ENCODE measurements around the gene POLR2J. TPM values are rescaled to one million over a fixed set of nuclear protein-coding genes. Genes with fewer than 3 reads are reported as not detected.

POLR2J gene
- total and polyA plus RNA-seq, 2 experiments from 2014 or later = 16.3 to 77.4 TPM

DNA sequence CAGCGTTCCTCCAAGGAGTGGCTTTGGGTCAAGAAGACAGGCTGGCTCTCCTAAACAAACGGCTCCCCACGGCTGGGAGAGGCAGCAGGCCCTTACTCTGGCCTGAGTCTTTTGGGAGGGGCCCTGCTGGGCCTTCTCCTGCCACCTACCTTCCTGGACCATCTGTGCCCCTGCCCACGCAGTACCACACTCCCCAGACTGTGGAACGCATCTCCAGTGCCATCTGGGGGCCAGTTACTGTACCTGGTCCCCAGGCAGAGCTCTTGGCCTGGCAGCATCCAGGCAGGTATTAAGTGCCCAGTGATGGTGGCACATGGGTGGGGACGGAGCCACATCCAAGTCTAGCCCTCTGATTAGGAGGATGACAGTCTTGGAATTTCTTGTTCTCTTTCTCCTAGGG lies 28.5 kb downstream of the POLR2J start:
- H3K27ac ChIP-seq = no peak overlapping the region
- H3K9me3 ChIP-seq (ENCODE audit: low read depth) = no peaks in the 10 kb centered on the region
- no peak overlapping the region for H3K4me2 ChIP-seq
- H3K9me2 ChIP-seq (replicated peaks; ENCODE audit: insufficient read depth) = no peaks in the 10 kb centered on the region
- no peak overlapping the region for H2AFZ ChIP-seq
- H4K20me1 ChIP-seq (ENCODE audit: insufficient read depth, poor library complexity, severe bottlenecking) = no peaks in the 10 kb centered on the region
- H3K79me2 ChIP-seq = no peaks in the 10 kb centered on the region
- no peaks in the 10 kb centered on the region for H3K36me3 ChIP-seq (replicated peaks; ENCODE audit: insufficient read depth, low read depth)
- H3K27me3 ChIP-seq = no peaks in the 10 kb centered on the region
- no peak overlapping the region for H3K4me3 ChIP-seq
- H3K4me1 ChIP-seq (ENCODE audit: insufficient read depth) = no peaks in the 10 kb centered on the region
- DNase-seq (ENCODE audit: low spot score) = no peak
- 85% methylated on average over 6 of the region's 6 CpGs for WGBS (ENCODE audit: low lambda C conversion rate, missing lambda C conversion rate)
- TF ChIP-seq EZH2phosphoT487 (IDR thresholded peaks at IDR 0.05; ENCODE audit: low read depth, severe bottlenecking, unreplicated experiment) (no peak), EZH2 (IDR thresholded peaks at IDR 0.05; ENCODE audit: borderline replicate concordance) (no peak)
- TF ChIP-seq, protein P1, sequence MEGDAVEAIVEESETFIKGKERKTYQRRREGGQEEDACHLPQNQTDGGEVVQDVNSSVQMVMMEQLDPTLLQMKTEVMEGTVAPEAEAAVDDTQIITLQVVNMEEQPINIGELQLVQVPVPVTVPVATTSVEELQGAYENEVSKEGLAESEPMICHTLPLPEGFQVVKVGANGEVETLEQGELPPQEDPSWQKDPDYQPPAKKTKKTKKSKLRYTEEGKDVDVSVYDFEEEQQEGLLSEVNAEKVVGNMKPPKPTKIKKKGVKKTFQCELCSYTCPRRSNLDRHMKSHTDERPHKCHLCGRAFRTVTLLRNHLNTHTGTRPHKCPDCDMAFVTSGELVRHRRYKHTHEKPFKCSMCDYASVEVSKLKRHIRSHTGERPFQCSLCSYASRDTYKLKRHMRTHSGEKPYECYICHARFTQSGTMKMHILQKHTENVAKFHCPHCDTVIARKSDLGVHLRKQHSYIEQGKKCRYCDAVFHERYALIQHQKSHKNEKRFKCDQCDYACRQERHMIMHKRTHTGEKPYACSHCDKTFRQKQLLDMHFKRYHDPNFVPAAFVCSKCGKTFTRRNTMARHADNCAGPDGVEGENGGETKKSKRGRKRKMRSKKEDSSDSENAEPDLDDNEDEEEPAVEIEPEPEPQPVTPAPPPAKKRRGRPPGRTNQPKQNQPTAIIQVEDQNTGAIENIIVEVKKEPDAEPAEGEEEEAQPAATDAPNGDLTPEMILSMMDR (IDR thresholded peaks at IDR 0.05; ENCODE audit: poor library complexity) = no peak

DNA sequence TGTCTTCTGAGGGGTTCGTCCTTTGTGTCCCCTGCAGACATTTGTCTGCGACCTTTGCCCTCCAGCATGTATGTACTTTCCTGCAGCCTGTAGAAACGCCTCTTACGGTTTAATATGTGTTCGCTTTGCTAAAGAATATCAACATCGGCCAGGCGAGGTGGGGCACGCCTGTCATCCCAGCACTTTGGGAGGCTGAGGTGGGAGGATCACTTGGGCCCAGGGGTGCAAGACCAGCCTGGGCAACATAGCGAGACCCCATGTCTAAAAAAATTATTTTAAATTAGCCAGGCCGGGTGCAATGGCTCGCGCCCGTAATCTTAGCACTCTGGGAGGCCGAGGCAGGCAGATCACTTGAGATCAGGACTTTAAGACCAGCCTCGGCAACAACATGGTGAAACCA lies 29.6 kb downstream of the POLR2J start:
- Histone ChIP-seq H3K27me3 (no peaks in the 10 kb centered on the region), H3K4me3 (no peak overlapping the region), H3K79me2 (no peaks in the 10 kb centered on the region), H3K36me3 (replicated peaks; ENCODE audit: insufficient read depth, low read depth) (no peaks in the 10 kb centered on the region), H4K20me1 (ENCODE audit: insufficient read depth, poor library complexity, severe bottlenecking) (no peaks in the 10 kb centered on the region), H3K4me2 (no peak overlapping the region), H3K9me3 (ENCODE audit: low read depth) (no peaks in the 10 kb centered on the region), H3K9me2 (replicated peaks; ENCODE audit: insufficient read depth) (no peaks in the 10 kb centered on the region), H2AFZ (no peak overlapping the region), H3K4me1 (ENCODE audit: insufficient read depth) (no peaks in the 10 kb centered on the region), H3K27ac (no peak overlapping the region)
- TF ChIP-seq, protein P1 (IDR thresholded peaks at IDR 0.05; ENCODE audit: poor library complexity) = no peak
- TF ChIP-seq EZH2 (IDR thresholded peaks at IDR 0.05; ENCODE audit: borderline replicate concordance) (no peak), EZH2phosphoT487 (IDR thresholded peaks at IDR 0.05; ENCODE audit: low read depth, severe bottlenecking, unreplicated experiment) (no peak)
- WGBS (ENCODE audit: low lambda C conversion rate, missing lambda C conversion rate) = 96% methylated on average over 15 of the region's 15 CpGs
- DNase-seq (ENCODE audit: low spot score) = no peak

DNA sequence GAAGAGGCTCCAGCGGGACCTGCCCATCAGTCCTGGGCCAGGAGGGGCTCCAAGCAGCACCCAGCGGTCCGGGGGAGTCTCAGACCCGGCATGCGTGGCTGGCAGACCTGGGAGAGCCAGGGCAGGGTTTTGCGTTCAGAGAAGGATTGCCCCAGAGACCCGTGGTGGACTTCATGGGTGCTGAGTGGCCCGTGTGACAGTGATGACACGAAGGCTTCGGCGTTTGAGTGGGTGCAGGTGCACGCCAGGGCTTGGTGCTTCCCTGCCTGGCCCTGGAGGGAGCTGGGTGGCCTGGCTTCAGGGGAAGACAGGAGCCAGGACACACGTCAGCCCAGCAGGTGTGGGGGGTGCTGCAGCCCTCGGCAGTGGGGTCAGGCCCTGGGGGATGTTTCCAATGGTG lies 31.4 kb downstream of the POLR2J start:
- Histone ChIP-seq H3K36me3 (replicated peaks; ENCODE audit: insufficient read depth, low read depth) (no peaks in the 10 kb centered on the region), H3K9me2 (replicated peaks; ENCODE audit: insufficient read depth) (no peaks in the 10 kb centered on the region), H2AFZ (no peak overlapping the region), H3K27ac (no peak overlapping the region), H3K4me1 (ENCODE audit: insufficient read depth) (no peaks in the 10 kb centered on the region), H3K27me3 (no peaks in the 10 kb centered on the region), H3K4me3 (no peak overlapping the region), H3K9me3 (ENCODE audit: low read depth) (no peaks in the 10 kb centered on the region), H4K20me1 (ENCODE audit: insufficient read depth, poor library complexity, severe bottlenecking) (no peaks in the 10 kb centered on the region), H3K79me2 (no peaks in the 10 kb centered on the region), H3K4me2 (no peak overlapping the region)
- TF ChIP-seq, protein P1 (IDR thresholded peaks at IDR 0.05; ENCODE audit: poor library complexity) = no peak
- no peak for TF ChIP-seq EZH2phosphoT487 (IDR thresholded peaks at IDR 0.05; ENCODE audit: low read depth, severe bottlenecking, unreplicated experiment)
- TF ChIP-seq EZH2 (IDR thresholded peaks at IDR 0.05; ENCODE audit: borderline replicate concordance) = no peak
- no peak for DNase-seq (ENCODE audit: low spot score)
- 97% methylated on average over 12 of the region's 14 CpGs for WGBS (ENCODE audit: low lambda C conversion rate, missing lambda C conversion rate)

All from hepatocyte (in vitro differentiated cells).